ENCODE data around the gene BCAR1.
"Not testable (repeated sequence)": the region's sequence is repeated elsewhere in the genome, so short reads cannot be mapped to it uniquely, and the experiment has no call there.

The BCAR1 gene

GRCh38 chr16:75269358-75269757, 17.9 kb upstream of the BCAR1 start:
- not testable (repeated sequence) for H3K4me3 ChIP-seq (ENCODE audit: low read depth, low read length); H3K9me3 ChIP-seq (ENCODE audit: control insufficient read depth, insufficient read depth, low read length); H3K27me3 ChIP-seq (ENCODE audit: control insufficient read depth, insufficient read depth, low read length); H3K4me1 ChIP-seq (ENCODE audit: control insufficient read depth, insufficient read depth, low read length); H3K9ac ChIP-seq (ENCODE audit: low read depth, low read length); H3K36me3 ChIP-seq (ENCODE audit: control insufficient read depth, insufficient read depth, low read length); H3K27ac ChIP-seq (ENCODE audit: low read depth, low read length)

DNA sequence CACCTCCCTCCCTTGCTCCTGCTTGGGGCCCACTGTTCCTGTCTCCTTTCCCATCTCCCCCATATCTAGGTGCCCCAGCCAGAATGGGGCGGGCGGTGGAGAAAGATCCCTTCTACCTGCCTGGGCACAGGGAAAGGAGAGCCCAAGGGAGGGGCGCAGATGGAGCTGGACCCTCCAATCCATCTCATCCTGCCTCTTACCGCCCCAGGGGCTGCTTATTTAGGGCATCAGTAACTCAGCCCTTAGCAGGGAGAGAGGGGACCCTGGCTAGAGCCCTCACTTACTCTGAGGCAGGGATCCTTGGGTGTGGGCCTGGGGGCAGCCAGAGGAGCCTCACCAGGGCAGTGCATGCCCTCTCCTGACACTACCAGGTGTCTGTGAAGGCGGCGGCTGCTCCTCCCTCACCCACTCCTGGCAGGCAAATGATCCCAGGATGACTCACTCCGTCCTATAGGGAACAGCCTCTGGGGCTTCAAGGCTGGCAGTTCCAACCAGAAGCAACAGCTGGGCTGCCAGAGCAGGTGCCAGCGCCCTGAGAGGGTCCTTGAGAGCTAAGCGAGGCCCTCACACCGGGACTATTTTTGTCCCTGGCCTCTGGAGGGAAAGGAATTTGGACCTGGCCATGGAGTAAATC, 16.3 kb upstream of the BCAR1 start:
- Histone ChIP-seq H3K27ac (ENCODE audit: low read depth, low read length) (no peak overlapping the region), H3K4me3 (ENCODE audit: low read depth, low read length) (no peak overlapping the region), H3K9ac (ENCODE audit: low read depth, low read length) (no peak overlapping the region)

GRCh38 chr16:75266738-75267630, 15.6 kb upstream of the BCAR1 start:
- no peak overlapping the region for H3K4me3 ChIP-seq (ENCODE audit: low read depth, low read length)
- H3K9me3 ChIP-seq (ENCODE audit: control insufficient read depth, insufficient read depth, low read length), result no peaks in the 10 kb centered on the region
- no peaks in the 10 kb centered on the region for H3K27me3 ChIP-seq (ENCODE audit: control insufficient read depth, insufficient read depth, low read length)
- H3K36me3 ChIP-seq (ENCODE audit: control insufficient read depth, insufficient read depth, low read length), result peaks cover 12% of the 10 kb centered on the region
- no peak overlapping the region for H3K27ac ChIP-seq (ENCODE audit: low read depth, low read length)
- peaks cover 5% of the 10 kb centered on the region; the same call in 1 of the 2 replicates for H3K4me1 ChIP-seq (ENCODE audit: control insufficient read depth, insufficient read depth, low read length)
- H3K9ac ChIP-seq (ENCODE audit: low read depth, low read length), result no peak overlapping the region

More for the DNA sequence above, 16.3 kb upstream of the BCAR1 start:
- Histone ChIP-seq H3K27me3 (ENCODE audit: control insufficient read depth, insufficient read depth, low read length) (no peaks in the 10 kb centered on the region), H3K36me3 (ENCODE audit: control insufficient read depth, insufficient read depth, low read length) (peaks cover 12% of the 10 kb centered on the region), H3K9me3 (ENCODE audit: control insufficient read depth, insufficient read depth, low read length) (no peaks in the 10 kb centered on the region), H3K4me1 (ENCODE audit: control insufficient read depth, insufficient read depth, low read length) (peaks cover 4% of the 10 kb centered on the region; the same call in 1 of the 2 replicates)

DNA sequence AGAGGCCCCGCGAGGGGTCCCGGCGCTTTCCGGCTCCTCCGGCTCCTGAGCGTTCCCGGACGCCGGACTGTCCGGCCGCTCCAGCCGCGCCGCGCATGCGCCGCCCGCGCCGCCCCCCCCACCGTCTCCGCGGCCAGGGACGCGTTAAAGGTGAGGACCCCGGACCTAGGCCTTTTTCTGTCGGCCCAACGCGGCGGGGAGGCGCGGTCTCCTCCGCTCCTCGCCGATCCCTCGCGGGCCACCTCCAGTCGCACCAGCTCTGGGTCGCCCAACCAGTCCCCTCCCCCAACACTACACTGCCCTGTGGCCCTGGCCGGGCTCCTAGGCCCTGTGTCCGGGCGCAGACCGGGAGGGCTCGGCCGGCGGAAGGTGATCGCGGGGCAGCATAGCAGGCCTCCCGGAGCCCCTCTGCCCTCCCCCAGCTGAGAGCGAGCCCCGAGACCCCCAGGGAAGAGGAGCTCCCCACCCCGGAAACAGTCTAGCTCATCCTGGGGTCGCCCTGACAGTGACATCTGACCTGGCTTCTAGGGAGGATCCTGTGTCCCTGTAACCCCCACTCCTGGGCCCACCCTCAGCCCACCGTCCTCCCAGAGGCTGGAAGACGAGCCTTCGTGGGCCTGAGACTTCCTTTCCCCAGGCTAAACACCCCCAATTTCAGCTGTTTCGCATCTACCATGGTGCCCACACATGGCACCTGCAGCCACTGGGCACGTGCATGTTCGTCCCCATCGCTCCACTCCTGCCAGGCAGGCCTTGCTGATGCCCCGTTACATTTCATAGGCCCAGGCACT, 14.7 kb upstream of the BCAR1 start:
- no peaks in the 10 kb centered on the region for H3K27me3 ChIP-seq (ENCODE audit: control insufficient read depth, insufficient read depth, low read length)
- H3K36me3 ChIP-seq (ENCODE audit: control insufficient read depth, insufficient read depth, low read length), result peaks cover 12% of the 10 kb centered on the region
- peak overlapping the region; percentile 92 for H3K4me3 ChIP-seq (ENCODE audit: low read depth, low read length)
- no peaks in the 10 kb centered on the region for H3K9me3 ChIP-seq (ENCODE audit: control insufficient read depth, insufficient read depth, low read length)
- peak overlapping the region; percentile 79 for H3K9ac ChIP-seq (ENCODE audit: low read depth, low read length)
- H3K4me1 ChIP-seq (ENCODE audit: control insufficient read depth, insufficient read depth, low read length), result peaks cover 11% of the 10 kb centered on the region; the same call in 1 of the 2 replicates
- H3K27ac ChIP-seq (ENCODE audit: low read depth, low read length), result peak overlapping the region; percentile 73

GRCh38 chr16:75264999-75265910, 13.8 kb upstream of the BCAR1 start:
- peaks cover 12% of the 10 kb centered on the region for H3K36me3 ChIP-seq (ENCODE audit: control insufficient read depth, insufficient read depth, low read length)
- peak overlapping the region; percentile 73 for H3K27ac ChIP-seq (ENCODE audit: low read depth, low read length)
- peak overlapping the region; percentile 92 for H3K4me3 ChIP-seq (ENCODE audit: low read depth, low read length)
- H3K9me3 ChIP-seq (ENCODE audit: control insufficient read depth, insufficient read depth, low read length), result no peaks in the 10 kb centered on the region
- H3K4me1 ChIP-seq (ENCODE audit: control insufficient read depth, insufficient read depth, low read length), result peaks cover 14% of the 10 kb centered on the region; the same call in 1 of the 2 replicates
- H3K27me3 ChIP-seq (ENCODE audit: control insufficient read depth, insufficient read depth, low read length), result no peaks in the 10 kb centered on the region
- peak overlapping the region; percentile 79 for H3K9ac ChIP-seq (ENCODE audit: low read depth, low read length)

DNA sequence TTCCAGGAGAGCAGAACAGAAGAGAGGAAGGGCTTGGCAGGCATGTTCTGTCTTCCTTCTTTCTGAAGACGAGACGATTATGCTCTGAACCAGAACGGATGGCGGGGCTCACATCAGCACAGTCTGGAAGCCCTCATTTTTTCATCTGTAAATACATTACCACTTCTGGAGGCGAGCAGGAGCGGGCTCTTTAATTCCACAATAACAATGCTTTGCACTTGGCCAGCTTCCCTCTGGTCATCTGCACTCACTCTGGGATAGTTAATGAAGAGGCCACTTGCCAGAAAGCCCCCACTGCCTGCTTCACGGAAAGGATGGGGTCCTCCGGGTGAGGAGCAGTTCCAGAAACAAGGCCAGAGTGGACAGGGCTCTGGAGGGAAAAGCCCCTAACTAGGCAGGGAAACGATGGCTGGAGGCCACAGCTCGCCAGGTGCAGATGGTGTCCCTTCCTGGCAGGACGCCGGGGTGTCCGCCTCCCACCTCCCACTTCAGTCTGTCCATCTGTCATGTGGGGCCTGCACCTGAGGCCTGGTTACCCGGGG, 13.1 kb upstream of the BCAR1 start:
- H3K27me3 ChIP-seq (ENCODE audit: control insufficient read depth, insufficient read depth, low read length), result no peaks in the 10 kb centered on the region
- H3K4me1 ChIP-seq (ENCODE audit: control insufficient read depth, insufficient read depth, low read length), result peaks cover 14% of the 10 kb centered on the region; the same call in 1 of the 2 replicates
- peaks cover 12% of the 10 kb centered on the region for H3K36me3 ChIP-seq (ENCODE audit: control insufficient read depth, insufficient read depth, low read length)
- H3K9me3 ChIP-seq (ENCODE audit: control insufficient read depth, insufficient read depth, low read length), result no peaks in the 10 kb centered on the region
- no peak overlapping the region for H3K27ac ChIP-seq (ENCODE audit: low read depth, low read length)
- peak overlapping the region; percentile 79; the same call in 1 of the 2 replicates for H3K9ac ChIP-seq (ENCODE audit: low read depth, low read length)
- peak overlapping the region; percentile 92 for H3K4me3 ChIP-seq (ENCODE audit: low read depth, low read length)

DNA sequence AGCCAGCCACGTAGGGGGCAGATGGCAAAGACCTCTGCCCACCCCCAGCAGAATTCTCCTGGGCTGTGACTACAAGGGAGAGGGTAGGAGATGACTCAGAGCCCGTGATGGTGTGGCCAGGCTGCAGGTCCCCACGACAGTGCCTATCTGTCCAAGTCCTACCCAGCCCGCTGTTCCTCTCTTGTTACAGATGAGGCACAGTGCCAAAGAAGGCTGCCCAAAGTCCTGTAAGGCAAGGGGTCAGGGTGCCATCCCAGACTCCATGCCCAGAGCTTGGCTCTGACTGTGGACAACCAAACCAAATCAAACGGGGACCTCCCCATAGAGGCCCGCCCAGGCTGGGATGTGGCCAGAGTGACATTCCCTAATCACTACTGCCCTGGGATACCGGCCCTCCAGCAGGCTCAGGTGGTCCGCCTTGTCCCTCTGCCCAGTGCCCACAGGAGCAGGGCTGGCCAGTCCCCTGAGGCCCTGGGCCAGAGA, 12.6 kb upstream of the BCAR1 start:
- Histone ChIP-seq H3K4me1 (ENCODE audit: control insufficient read depth, insufficient read depth, low read length) (peaks cover 15% of the 10 kb centered on the region; the same call in 1 of the 2 replicates), H3K27me3 (ENCODE audit: control insufficient read depth, insufficient read depth, low read length) (no peaks in the 10 kb centered on the region), H3K4me3 (ENCODE audit: low read depth, low read length) (no peak overlapping the region), H3K9me3 (ENCODE audit: control insufficient read depth, insufficient read depth, low read length) (no peaks in the 10 kb centered on the region), H3K27ac (ENCODE audit: low read depth, low read length) (no peak overlapping the region), H3K36me3 (ENCODE audit: control insufficient read depth, insufficient read depth, low read length) (peaks cover 12% of the 10 kb centered on the region), H3K9ac (ENCODE audit: low read depth, low read length) (no peak overlapping the region)

DNA sequence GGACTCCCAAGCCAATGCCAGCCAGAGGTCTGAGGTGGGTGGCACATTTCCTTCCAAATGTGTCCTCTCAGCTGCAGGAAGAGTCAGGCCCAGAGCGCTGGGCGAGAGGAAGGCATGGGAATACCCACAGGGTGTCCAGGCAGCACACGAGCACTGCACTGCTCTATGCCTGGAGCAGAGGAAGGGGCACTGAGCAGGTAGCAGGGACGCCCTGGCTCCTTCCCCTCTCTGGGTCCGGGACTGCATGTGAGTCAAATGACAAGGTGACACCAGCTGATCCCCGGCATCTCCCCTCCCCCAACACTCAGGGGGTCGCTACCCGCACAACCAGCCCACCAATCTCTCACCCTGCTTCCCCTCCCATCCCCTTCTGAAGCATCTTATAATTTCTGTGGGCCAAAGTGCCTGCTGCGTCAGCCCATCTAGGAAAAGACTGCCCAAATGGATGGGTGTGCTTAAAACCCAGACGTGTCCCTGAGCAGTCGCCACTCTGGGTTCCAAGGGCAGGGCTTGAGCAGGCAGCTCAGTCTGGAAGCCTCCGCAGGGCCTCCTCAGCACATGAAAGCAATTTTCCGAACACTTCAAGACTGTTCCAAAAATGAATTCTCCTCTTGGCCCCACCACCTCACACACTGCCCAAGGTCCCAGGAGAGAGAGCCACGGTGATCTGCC, 12.0 kb upstream of the BCAR1 start:
- Histone ChIP-seq H3K4me3 (ENCODE audit: low read depth, low read length) (no peak overlapping the region), H3K9me3 (ENCODE audit: control insufficient read depth, insufficient read depth, low read length) (no peaks in the 10 kb centered on the region), H3K27me3 (ENCODE audit: control insufficient read depth, insufficient read depth, low read length) (no peaks in the 10 kb centered on the region), H3K9ac (ENCODE audit: low read depth, low read length) (no peak overlapping the region), H3K27ac (ENCODE audit: low read depth, low read length) (no peak overlapping the region), H3K36me3 (ENCODE audit: control insufficient read depth, insufficient read depth, low read length) (peaks cover 12% of the 10 kb centered on the region), H3K4me1 (ENCODE audit: control insufficient read depth, insufficient read depth, low read length) (peaks cover 20% of the 10 kb centered on the region)

DNA sequence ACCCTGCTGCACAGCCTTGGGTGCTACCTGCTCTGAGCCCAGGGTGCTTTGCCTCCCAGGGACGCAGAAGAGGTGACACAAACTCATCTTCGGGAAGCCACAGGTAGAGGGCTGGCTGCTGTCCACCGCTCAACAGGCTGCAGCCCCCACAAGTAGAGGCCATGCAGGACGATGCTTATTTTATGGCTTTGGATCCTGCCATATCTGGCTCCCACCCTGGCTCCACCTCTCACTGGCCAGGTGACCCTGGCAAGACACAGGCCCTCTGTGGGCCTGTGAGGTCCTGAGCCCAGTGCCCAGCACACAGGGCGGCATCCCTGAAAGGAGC, 11.3 kb upstream of the BCAR1 start:
- Histone ChIP-seq H3K27me3 (ENCODE audit: control insufficient read depth, insufficient read depth, low read length) (no peaks in the 10 kb centered on the region), H3K4me1 (ENCODE audit: control insufficient read depth, insufficient read depth, low read length) (peaks cover 23% of the 10 kb centered on the region), H3K9me3 (ENCODE audit: control insufficient read depth, insufficient read depth, low read length) (no peaks in the 10 kb centered on the region), H3K9ac (ENCODE audit: low read depth, low read length) (no peak overlapping the region), H3K4me3 (ENCODE audit: low read depth, low read length) (no peak overlapping the region), H3K27ac (ENCODE audit: low read depth, low read length) (no peak overlapping the region), H3K36me3 (ENCODE audit: control insufficient read depth, insufficient read depth, low read length) (peaks cover 12% of the 10 kb centered on the region)
